GM23338 (cell line): ENCODE results near the gene OLFM1. TPM values are rescaled to one million over a fixed set of nuclear protein-coding genes. Genes with fewer than 3 reads are reported as not detected.

Experiments
- ATAC-seq: fragments of 200-7000 bp; cut with Tn5 transposase; 3 replicates; pipeline ENCODE4 v1.9.1; 2020
- DNase-seq: peaks from one replicate; pipeline ENCODE4 v3.0.0-alpha.2; 2015; ENCODE audit warnings: low spot score
- H2AFZ ChIP-seq: fragments of 200-600 bp; sonication (generic); 2 replicates; pipeline ENCODE4 v1.8.0; 2016; ENCODE audit warnings: antibody characterized with exemption, mild to moderate bottlenecking, moderate library complexity
- H3F3A ChIP-seq: fragments of 200-600 bp; sonication (generic); replicated peaks from 2 replicates; pipeline ENCODE4 v1.8.0; 2017; ENCODE audit warnings: antibody characterized with exemption, mixed run types, low read depth
- H3K27ac ChIP-seq: fragments of 200-600 bp; sonication (generic); 2 replicates; pipeline ENCODE4 v1.6.1; 2016; ENCODE audit warnings: low read depth
- H3K27me3 ChIP-seq: fragments of 200-600 bp; sonication (generic); 2 replicates; pipeline ENCODE4 v1.8.0; 2016; ENCODE audit warnings: mild to moderate bottlenecking, mixed run types, moderate library complexity; ENCODE audit not compliant: insufficient read depth
- H3K36me3 ChIP-seq: fragments of 200-600 bp; sonication (generic); 2 replicates; pipeline ENCODE4 v1.8.0; 2016; ENCODE audit warnings: mild to moderate bottlenecking; ENCODE audit not compliant: insufficient read depth
- H3K4me1 ChIP-seq: fragments of 200-600 bp; sonication (generic); 2 replicates; pipeline ENCODE4 v1.8.0; 2016; ENCODE audit warnings: mild to moderate bottlenecking, moderate library complexity; ENCODE audit not compliant: insufficient read depth
- H3K4me2 ChIP-seq: fragments of 200-600 bp; sonication (generic); 2 replicates; pipeline ENCODE4 v1.7.1; 2017; ENCODE audit warnings: mixed run types
- H3K4me3 ChIP-seq: fragments of 200-600 bp; sonication (generic); 2 replicates; pipeline ENCODE4 v1.6.1; 2016; ENCODE audit warnings: mixed run types
- H3K79me2 ChIP-seq: fragments of 200-600 bp; sonication (generic); replicated peaks from 2 replicates; pipeline ENCODE4 v1.8.0; 2017; ENCODE audit warnings: mild to moderate bottlenecking; ENCODE audit not compliant: insufficient read depth
- H3K9me2 ChIP-seq: fragments of 200-600 bp; sonication (generic); 2 replicates; pipeline ENCODE4 v1.8.0; 2017; ENCODE audit not compliant: insufficient read depth
- H4K20me1 ChIP-seq: fragments of 200-600 bp; sonication (generic); replicated peaks from 2 replicates; pipeline ENCODE4 v1.8.0; 2017; ENCODE audit warnings: mild to moderate bottlenecking; ENCODE audit not compliant: insufficient read depth
- H3K27ac Mint-ChIP-seq: 2 replicates; pipeline ENCODE4 v1.8.0; 2020; ENCODE audit warnings: inconsistent platforms, mild to moderate bottlenecking, moderate library complexity, mixed read lengths
- H3K27me3 Mint-ChIP-seq: 3 replicates; pipeline ENCODE4 v1.8.0; 2022; ENCODE audit warnings: low read depth, mild to moderate bottlenecking, moderate library complexity, mixed read lengths, inconsistent platforms; ENCODE audit not compliant: insufficient read depth, poor library complexity
- H3K36me3 Mint-ChIP-seq: 3 replicates; pipeline ENCODE4 v1.8.0; 2021; ENCODE audit warnings: low read depth, mild to moderate bottlenecking, inconsistent platforms, moderate library complexity, mixed read lengths
- H3K4me1 Mint-ChIP-seq: 3 replicates; pipeline ENCODE4 v1.8.0; 2020; ENCODE audit warnings: mild to moderate bottlenecking, inconsistent platforms, mixed read lengths
- H3K4me3 Mint-ChIP-seq: 3 replicates; pipeline ENCODE4 v1.8.0; 2021; ENCODE audit warnings: moderate library complexity, mild to moderate bottlenecking, inconsistent platforms, mixed read lengths
- H3K9me3 Mint-ChIP-seq: 3 replicates; pipeline ENCODE4 v1.8.0; 2020; ENCODE audit warnings: moderate library complexity, mild to moderate bottlenecking, inconsistent platforms, mixed read lengths
- CREB1 ChIP-seq: fragments of 250-450 bp; sonication (Bioruptor Pico); IDR thresholded peaks from 2 replicates; pipeline ENCODE4 v1.5.0; 2020; ENCODE audit warnings: low read depth, mild to moderate bottlenecking, moderate library complexity
- EZH2 ChIP-seq: fragments of 200-600 bp; sonication (generic); IDR thresholded peaks from one replicate; pipeline ENCODE4 v1.8.0; 2017; ENCODE audit warnings: antibody characterized with exemption, mild to moderate bottlenecking, low read depth; ENCODE audit not compliant: unreplicated experiment
- NANOG ChIP-seq: IDR thresholded peaks from 2 replicates; pipeline ENCODE4 v1.6.1; 2016; ENCODE audit warnings: antibody characterized with exemption, borderline replicate concordance
- REST ChIP-seq: IDR thresholded peaks from one replicate; pipeline ENCODE4 v1.6.1; 2018; ENCODE audit warnings: antibody characterized with exemption; ENCODE audit not compliant: unreplicated experiment
- STAT1 ChIP-seq: IDR thresholded peaks from one replicate; pipeline ENCODE4 v1.6.1; 2016; ENCODE audit warnings: antibody characterized with exemption; ENCODE audit not compliant: unreplicated experiment
- ZNF331 ChIP-seq: fragments of 250-450 bp; sonication (Bioruptor Pico); IDR thresholded peaks from 2 replicates; pipeline ENCODE4 v1.5.0; 2020; ENCODE audit warnings: low read depth, mild to moderate bottlenecking, moderate library complexity
- ZNF462 ChIP-seq: fragments of 250-450 bp; sonication (Bioruptor Pico); IDR thresholded peaks from 2 replicates; pipeline ENCODE4 v1.5.0; 2020; ENCODE audit warnings: mild to moderate bottlenecking, moderate library complexity
- polyA plus RNA-seq: library from polyadenylated mRNA; unstranded; fragments of >200 nt; fragmentation: Nextera tagmentation; extraction: Ambion mirVana; gene quantifications from 2 replicates; pipeline ENCODE4 v1.2.1, GENCODE V29; 2016
- total RNA-seq: library from RNA; depleted of rRNA; stranded (reverse); fragments of >200 nt; shearing (Covaris generic); gene quantifications from 2 replicates; pipeline ENCODE4 v1.2.3, GENCODE V29; 2014
- TF ChIP-seq, protein P1 (sequence below): IDR thresholded peaks from 2 replicates; pipeline ENCODE4 v1.6.1; 2016; ENCODE audit warnings: antibody characterized with exemption

OLFM1 gene
- total and polyA plus RNA-seq, 2 experiments from 2014 or later, result 20.6 to 40.1 TPM

DNA sequence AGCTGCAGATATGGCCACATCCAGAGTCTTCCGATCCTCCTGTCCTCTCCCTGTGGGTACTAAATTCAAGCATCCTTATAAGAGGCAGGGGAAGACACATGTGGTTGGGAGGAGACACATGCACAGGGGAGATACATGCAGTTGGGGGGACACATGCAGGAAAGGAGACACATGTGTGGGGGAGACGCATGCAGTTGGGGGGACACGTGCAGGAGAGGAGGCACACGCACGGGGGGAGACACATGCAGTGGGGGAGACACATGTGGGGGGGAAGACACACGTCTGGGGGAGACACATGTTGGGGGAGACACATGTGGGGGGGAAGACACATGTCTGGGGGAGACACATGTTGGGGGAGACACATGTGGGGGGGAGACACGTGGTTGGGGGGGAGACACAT lies 21.2 kb upstream of the OLFM1 start:
- ATAC-seq (no peak), DNase-seq (no peak)
- Mint-ChIP-seq H3K4me3 (no peak overlapping the region), H3K27ac (no peak overlapping the region), H3K27me3 (peaks cover 13% of the 10 kb centered on the region), H3K36me3 (peaks cover 11% of the 10 kb centered on the region), H3K4me1 (peaks cover 7% of the 10 kb centered on the region), H3K9me3 (peaks cover 42% of the 10 kb centered on the region)
- Histone ChIP-seq H3K36me3 (no peaks in the 10 kb centered on the region), H2AFZ (no peak overlapping the region), H3K4me2 (no peak overlapping the region), H3K4me3 (no peak overlapping the region), H3K27ac (no peak overlapping the region), H3K27me3 (no peaks in the 10 kb centered on the region), H3K9me2 (no peaks in the 10 kb centered on the region), H3F3A (no peaks in the 10 kb centered on the region), H3K4me1 (no peaks in the 10 kb centered on the region), H4K20me1 (no peaks in the 10 kb centered on the region), H3K79me2 (no peaks in the 10 kb centered on the region)
- TF ChIP-seq CREB1 (CRISPR knock-in tag), result no peak

DNA sequence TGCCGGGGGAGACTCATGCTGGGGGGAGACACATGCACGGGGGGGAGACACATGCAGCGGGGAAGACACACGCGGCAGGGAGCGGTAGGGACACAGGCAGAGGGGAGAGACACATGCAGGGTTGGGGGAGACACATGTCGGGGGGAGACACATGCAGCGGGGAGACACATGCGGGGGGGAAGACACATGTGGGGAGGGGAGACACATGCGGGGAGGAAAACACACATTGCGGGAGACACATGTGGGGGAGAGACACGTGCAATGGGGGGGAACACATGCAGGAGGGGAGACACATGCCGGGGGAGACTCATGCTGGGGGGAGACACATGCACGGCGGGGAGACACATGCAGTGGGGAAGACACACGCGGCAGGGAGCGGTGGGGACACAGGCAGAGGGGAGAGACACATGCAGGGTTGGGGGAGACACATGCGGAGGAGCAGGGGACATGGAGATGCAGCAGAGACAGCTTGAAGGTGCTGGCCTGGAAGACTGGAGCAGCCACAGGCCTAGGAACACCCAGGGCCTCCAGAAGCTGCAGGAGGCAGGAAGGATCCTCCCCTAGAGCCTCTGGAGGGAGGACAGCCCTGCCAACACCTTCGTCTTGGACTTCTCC lies 20.3 kb upstream of the OLFM1 start:
- H3K27ac ChIP-seq, result no peak overlapping the region
- Mint-ChIP-seq H3K4me3 (no peak overlapping the region), H3K9me3 (peaks cover 42% of the 10 kb centered on the region), H3K4me1 (peaks cover 7% of the 10 kb centered on the region), H3K27me3 (peaks cover 14% of the 10 kb centered on the region), H3K27ac (no peak overlapping the region), H3K36me3 (peaks cover 11% of the 10 kb centered on the region)
- no peaks in the 10 kb centered on the region for H4K20me1 ChIP-seq
- no peaks in the 10 kb centered on the region for H3K9me2 ChIP-seq
- no peak overlapping the region for H3K4me3 ChIP-seq
- H3K4me2 ChIP-seq, result no peak overlapping the region
- H3F3A ChIP-seq, result no peaks in the 10 kb centered on the region
- no peak overlapping the region for H2AFZ ChIP-seq
- no peak for DNase-seq
- no peaks in the 10 kb centered on the region for H3K4me1 ChIP-seq
- no peaks in the 10 kb centered on the region for H3K27me3 ChIP-seq
- H3K79me2 ChIP-seq, result no peaks in the 10 kb centered on the region
- no peak for TF ChIP-seq NANOG
- TF ChIP-seq ZNF331 (CRISPR knock-in tag), result no peak
- TF ChIP-seq REST, result no peak
- TF ChIP-seq ZNF462 (CRISPR knock-in tag), result no peak
- TF ChIP-seq, protein P1, sequence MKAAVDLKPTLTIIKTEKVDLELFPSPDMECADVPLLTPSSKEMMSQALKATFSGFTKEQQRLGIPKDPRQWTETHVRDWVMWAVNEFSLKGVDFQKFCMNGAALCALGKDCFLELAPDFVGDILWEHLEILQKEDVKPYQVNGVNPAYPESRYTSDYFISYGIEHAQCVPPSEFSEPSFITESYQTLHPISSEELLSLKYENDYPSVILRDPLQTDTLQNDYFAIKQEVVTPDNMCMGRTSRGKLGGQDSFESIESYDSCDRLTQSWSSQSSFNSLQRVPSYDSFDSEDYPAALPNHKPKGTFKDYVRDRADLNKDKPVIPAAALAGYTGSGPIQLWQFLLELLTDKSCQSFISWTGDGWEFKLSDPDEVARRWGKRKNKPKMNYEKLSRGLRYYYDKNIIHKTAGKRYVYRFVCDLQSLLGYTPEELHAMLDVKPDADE, result no peak
- no peak for TF ChIP-seq EZH2
- no peak for TF ChIP-seq CREB1 (CRISPR knock-in tag)
- no peak for TF ChIP-seq STAT1
- no peaks in the 10 kb centered on the region for H3K36me3 ChIP-seq
- ATAC-seq, result no peak
